Measurements from ENCODE around the gene ZNF438. TPM values are rescaled to one million over a fixed set of nuclear protein-coding genes. Genes with fewer than 3 reads are reported as not detected.

The ZNF438 gene, protein sequence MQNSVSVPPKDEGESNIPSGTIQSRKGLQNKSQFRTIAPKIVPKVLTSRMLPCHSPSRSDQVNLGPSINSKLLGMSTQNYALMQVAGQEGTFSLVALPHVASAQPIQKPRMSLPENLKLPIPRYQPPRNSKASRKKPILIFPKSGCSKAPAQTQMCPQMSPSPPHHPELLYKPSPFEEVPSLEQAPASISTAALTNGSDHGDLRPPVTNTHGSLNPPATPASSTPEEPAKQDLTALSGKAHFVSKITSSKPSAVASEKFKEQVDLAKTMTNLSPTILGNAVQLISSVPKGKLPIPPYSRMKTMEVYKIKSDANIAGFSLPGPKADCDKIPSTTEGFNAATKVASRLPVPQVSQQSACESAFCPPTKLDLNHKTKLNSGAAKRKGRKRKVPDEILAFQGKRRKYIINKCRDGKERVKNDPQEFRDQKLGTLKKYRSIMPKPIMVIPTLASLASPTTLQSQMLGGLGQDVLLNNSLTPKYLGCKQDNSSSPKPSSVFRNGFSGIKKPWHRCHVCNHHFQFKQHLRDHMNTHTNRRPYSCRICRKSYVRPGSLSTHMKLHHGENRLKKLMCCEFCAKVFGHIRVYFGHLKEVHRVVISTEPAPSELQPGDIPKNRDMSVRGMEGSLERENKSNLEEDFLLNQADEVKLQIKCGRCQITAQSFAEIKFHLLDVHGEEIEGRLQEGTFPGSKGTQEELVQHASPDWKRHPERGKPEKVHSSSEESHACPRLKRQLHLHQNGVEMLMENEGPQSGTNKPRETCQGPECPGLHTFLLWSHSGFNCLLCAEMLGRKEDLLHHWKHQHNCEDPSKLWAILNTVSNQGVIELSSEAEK
- 11.2 and 11.7 TPM in 2 replicates for total RNA-seq (2013; cell fraction: nucleolus; rRNA removed)
- total RNA-seq (2014; rRNA removed): 1.5 and 1.6 TPM in 2 replicates
- total RNA-seq (2014; rRNA removed; fragmentation: Illumina TruSeq; extraction: Trizol): 2.3 and 2.4 TPM in 2 replicates
- 1.2 and 1.8 TPM in 2 replicates for total RNA-seq (2021)
- polyA plus RNA-seq (2011; ENCODE audit: low read depth): 0.84 TPM
- polyA plus RNA-seq (2011; rRNA removed): 4.9 and 5.2 TPM in 2 replicates
- polyA plus RNA-seq (2011; cell fraction: cytosol; rRNA removed): 3.1 and 3.3 TPM in 2 replicates
- 5.5 and 8.3 TPM in 2 replicates for polyA plus RNA-seq (2011; cell fraction: nucleus; rRNA removed)
- polyA plus RNA-seq (2012): 1.1 and 1.8 TPM in 2 replicates
- polyA plus RNA-seq (2014; fragmentation: Illumina TruSeq; extraction: Trizol): 2.5 and 2.8 TPM in 2 replicates
- under 1 TPM; 0.93 to 0.99 TPM for polyA plus RNA-seq (2014; fragmentation: Nextera tagmentation; extraction: Ambion mirVana)
- polyA plus RNA-seq (2014; rRNA removed): 1.2 and 1.5 TPM in 2 replicates
- polyA plus RNA-seq (2016; fragmentation: Nextera tagmentation; extraction: Ambion mirVana): 1 to 10 TPM; 2.4 TPM
- polyA minus RNA-seq (2011; rRNA and poly(A)+ RNA removed): 7.8 and 9.3 TPM in 2 replicates
- 1.7 and 2.7 TPM in 2 replicates for polyA minus RNA-seq (2011; cell fraction: cytosol; rRNA and poly(A)+ RNA removed)
- polyA minus RNA-seq (2011; cell fraction: nucleus; rRNA and poly(A)+ RNA removed): 4.6 and 7.2 TPM in 2 replicates
- percentile 61 among the genes with signal in this experiment for Bru-seq, nascent RNA
- BruChase-seq, experiment 1, labeled RNA remaining after a 6-hour chase: percentile 54 among the genes with signal in this experiment
- BruChase-seq, experiment 2, labeled RNA remaining after a 2-hour chase: percentile 56 among the genes with signal in this experiment
- long read RNA-seq, experiment 1, partial matches to known transcripts: 1 of 7 reads
- long read RNA-seq, experiment 1, other reads (novel, unspliced or antisense): 6 of 7 reads
- long read RNA-seq, experiment 2, partial matches to known transcripts: 4 of 10 reads
- long read RNA-seq, experiment 2, other reads (novel, unspliced or antisense): 5 of 10 reads

DNA sequence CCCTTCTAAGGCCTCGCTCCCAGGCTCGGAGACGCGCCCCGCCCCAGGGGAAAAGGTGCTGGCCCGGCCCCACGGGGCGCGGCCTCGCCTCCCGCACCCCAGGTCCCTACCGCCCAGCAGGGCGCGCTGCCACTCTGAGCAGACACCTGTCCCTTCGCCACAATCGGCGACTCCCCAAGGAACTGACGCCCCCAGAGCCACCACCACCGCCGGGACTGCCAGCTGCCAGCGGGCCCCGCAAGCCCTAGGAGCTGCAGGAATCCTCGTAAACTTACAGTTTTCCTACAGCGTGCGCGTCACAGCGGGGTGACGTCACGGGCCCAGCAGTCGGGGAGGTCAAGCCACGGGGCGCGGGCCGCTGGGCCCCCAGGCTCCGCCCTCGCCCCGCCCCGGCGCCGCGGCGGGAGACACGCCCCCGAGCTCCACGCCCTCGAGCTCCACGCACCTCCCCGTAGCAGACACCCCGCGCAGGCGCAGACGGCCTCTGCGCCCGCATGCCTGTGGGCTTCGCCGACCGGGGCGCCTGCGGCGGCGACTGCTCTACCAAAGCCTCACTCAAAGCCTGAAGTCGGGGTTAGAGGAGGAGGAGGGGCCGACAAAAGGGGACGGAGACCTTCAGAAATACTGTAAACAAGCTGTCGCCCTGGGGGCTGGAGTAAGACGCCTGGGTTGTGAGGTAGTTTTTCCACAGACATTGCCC, at the start of gene ZNF438:
Gene ZNF438, minus strand, starts transcription at position 308 of the 700 bp plus-strand sequence. CDS start 154,831 bp downstream, outside the sequence.
- Histone ChIP-seq H3K79me2 (ENCODE audit: control insufficient read depth, insufficient read depth, low read length) (peaks cover 2% of the 10 kb centered on the region; the same call in 1 of the 2 replicates), H3K36me3 (ENCODE audit: control insufficient read depth in 2 of 2, insufficient read depth in 2 of 2, low read length in 1 of 2) (no peaks in the 10 kb centered on the region), H3K4me1 (ENCODE audit: control insufficient read depth, insufficient read depth, low read length) (peaks cover 2% of the 10 kb centered on the region; the same call in 1 of the 2 replicates), H3K4me2 (ENCODE audit: control insufficient read depth, insufficient read depth) (peak within 1 kb of the TSS; percentile 99), H4K20me1 (ENCODE audit: control insufficient read depth, insufficient read depth) (no peaks in the 10 kb centered on the region), H3K27me3 (replicated peaks in 1 of 2; ENCODE audit: control insufficient read depth in 2 of 2, insufficient read depth in 2 of 2, low read length in 1 of 2) (no peaks in the 10 kb centered on the region), H3K9me3 (replicated peaks; ENCODE audit: control insufficient read depth, insufficient read depth, low read length) (no peaks in the 10 kb centered on the region), H2AFZ (ENCODE audit: control insufficient read depth, low read depth, low read length) (peak within 1 kb of the TSS; percentile 91), H3K9ac (ENCODE audit: control insufficient read depth, insufficient read depth, low read length) (peak within 1 kb of the TSS; percentile 89), H3K4me3 (peak within 1 kb of the TSS; percentile 75), H3K27ac (ENCODE audit: control insufficient read depth, insufficient read depth) (peak within 1 kb of the TSS; percentile 97)
- ChIA-PET SMC1A (ENCODE audit: uncharacterized antibody, unreplicated experiment) (interaction anchor here (0.8 to 5.8 kb wide), 15 partner anchors 11 to 777 kb away, joined by 3 to 38 read pairs (median 4); no protein-coding TSS in a partner anchor), POLR2A (interaction anchor here (0.6 to 2.6 kb wide), 11 partner anchors 16 to 314 kb away, joined by 3 to 20 read pairs (median 3); no protein-coding TSS in a partner anchor), CTCF (interaction anchor here (0.5 to 2.4 kb wide), 19 partner anchors 9 to 777 kb away, joined by 3 to 17 read pairs (median 4); no protein-coding TSS in a partner anchor), RAD21 (ENCODE audit: unreplicated experiment) (interaction anchor here (0.6 to 3.7 kb wide), 29 partner anchors 15 to 778 kb away, joined by 3 to 20 read pairs (median 4); no protein-coding TSS in a partner anchor)
- WGBS (ENCODE audit: insufficient coverage, insufficient replicate concordance, low lambda C conversion rate, missing lambda C conversion rate): under 1% methylated on average over 66 of the region's 66 CpGs
- ATAC-seq (peak; percentile 90), FAIRE-seq (peak; percentile 27), DNase-seq (ENCODE audit: low read depth, low spot score) (peak; percentile 68)
- BruUV-seq (replicated peaks): no TSS peak
- intact Hi-C loops (cut with micrococcal nuclease; ENCODE audit: unreplicated experiment): loop anchor here (1.0 to 10.0 kb wide), 5 partner anchors 103 to 777 kb away; partner anchors contain the start of gene ZEB1
- in situ Hi-C loops (cut with MboI): no loop called here
- TF ChIP-seq NFXL1 (IDR thresholded peaks at IDR 0.05; ENCODE audit: borderline replicate concordance): no peak
- no peak for TF ChIP-seq FOS (IDR thresholded peaks at IDR 0.05; ENCODE audit: borderline replicate concordance, extremely low read depth, insufficient read length)
- peak; percentile 30; the same call in 1 of the 2 replicates for TF ChIP-seq STAT1 (conservative IDR thresholded peaks at IDR 0.05)
- TF ChIP-seq RB1 (IDR thresholded peaks at IDR 0.05; ENCODE audit: borderline replicate concordance): peak; percentile 93
- peak; percentile 93 for TF ChIP-seq CREB1 (IDR thresholded peaks at IDR 0.05; ENCODE audit: low read depth)
- TF ChIP-seq, protein P1, sequence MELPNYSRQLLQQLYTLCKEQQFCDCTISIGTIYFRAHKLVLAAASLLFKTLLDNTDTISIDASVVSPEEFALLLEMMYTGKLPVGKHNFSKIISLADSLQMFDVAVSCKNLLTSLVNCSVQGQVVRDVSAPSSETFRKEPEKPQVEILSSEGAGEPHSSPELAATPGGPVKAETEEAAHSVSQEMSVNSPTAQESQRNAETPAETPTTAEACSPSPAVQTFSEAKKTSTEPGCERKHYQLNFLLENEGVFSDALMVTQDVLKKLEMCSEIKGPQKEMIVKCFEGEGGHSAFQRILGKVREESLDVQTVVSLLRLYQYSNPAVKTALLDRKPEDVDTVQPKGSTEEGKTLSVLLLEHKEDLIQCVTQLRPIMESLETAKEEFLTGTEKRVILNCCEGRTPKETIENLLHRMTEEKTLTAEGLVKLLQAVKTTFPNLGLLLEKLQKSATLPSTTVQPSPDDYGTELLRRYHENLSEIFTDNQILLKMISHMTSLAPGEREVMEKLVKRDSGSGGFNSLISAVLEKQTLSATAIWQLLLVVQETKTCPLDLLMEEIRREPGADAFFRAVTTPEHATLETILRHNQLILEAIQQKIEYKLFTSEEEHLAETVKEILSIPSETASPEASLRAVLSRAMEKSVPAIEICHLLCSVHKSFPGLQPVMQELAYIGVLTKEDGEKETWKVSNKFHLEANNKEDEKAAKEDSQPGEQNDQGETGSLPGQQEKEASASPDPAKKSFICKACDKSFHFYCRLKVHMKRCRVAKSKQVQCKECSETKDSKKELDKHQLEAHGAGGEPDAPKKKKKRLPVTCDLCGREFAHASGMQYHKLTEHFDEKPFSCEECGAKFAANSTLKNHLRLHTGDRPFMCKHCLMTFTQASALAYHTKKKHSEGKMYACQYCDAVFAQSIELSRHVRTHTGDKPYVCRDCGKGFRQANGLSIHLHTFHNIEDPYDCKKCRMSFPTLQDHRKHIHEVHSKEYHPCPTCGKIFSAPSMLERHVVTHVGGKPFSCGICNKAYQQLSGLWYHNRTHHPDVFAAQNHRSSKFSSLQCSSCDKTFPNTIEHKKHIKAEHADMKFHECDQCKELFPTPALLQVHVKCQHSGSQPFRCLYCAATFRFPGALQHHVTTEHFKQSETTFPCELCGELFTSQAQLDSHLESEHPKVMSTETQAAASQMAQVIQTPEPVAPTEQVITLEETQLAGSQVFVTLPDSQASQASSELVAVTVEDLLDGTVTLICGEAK (IDR thresholded peaks at IDR 0.05; ENCODE audit: borderline replicate concordance): no peak
- TF ChIP-seq ZNF207 (IDR thresholded peaks at IDR 0.05; ENCODE audit: borderline replicate concordance): peak; percentile 93
- no peak for TF ChIP-seq ZNF622 (IDR thresholded peaks at IDR 0.05)
- TF ChIP-seq, protein P2, sequence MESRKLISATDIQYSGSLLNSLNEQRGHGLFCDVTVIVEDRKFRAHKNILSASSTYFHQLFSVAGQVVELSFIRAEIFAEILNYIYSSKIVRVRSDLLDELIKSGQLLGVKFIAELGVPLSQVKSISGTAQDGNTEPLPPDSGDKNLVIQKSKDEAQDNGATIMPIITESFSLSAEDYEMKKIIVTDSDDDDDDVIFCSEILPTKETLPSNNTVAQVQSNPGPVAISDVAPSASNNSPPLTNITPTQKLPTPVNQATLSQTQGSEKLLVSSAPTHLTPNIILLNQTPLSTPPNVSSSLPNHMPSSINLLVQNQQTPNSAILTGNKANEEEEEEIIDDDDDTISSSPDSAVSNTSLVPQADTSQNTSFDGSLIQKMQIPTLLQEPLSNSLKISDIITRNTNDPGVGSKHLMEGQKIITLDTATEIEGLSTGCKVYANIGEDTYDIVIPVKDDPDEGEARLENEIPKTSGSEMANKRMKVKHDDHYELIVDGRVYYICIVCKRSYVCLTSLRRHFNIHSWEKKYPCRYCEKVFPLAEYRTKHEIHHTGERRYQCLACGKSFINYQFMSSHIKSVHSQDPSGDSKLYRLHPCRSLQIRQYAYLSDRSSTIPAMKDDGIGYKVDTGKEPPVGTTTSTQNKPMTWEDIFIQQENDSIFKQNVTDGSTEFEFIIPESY (IDR thresholded peaks at IDR 0.05): no peak
